GM19395 (cell line): ENCODE results near the gene ERCC1.
"Not testable (repeated sequence)": the region's sequence is repeated elsewhere in the genome, so short reads cannot be mapped to it uniquely, and the experiment has no call there.

ENCODE experiments used
- ATAC-seq: cut with Tn5 transposase; IDR thresholded peaks from one replicate; pipeline ENCODE4 v1.9.1; 2021; ENCODE audit warnings: mild to moderate bottlenecking, moderate library complexity; ENCODE audit not compliant: unreplicated experiment

The ERCC1 gene

GRCh38 chr19:45455707-45456499 lies 32.2 kb upstream of the ERCC1 start:
- ATAC-seq: no peak

GRCh38 chr19:45451850-45452387 lies 28.2 kb upstream of the ERCC1 start:
- no peak for ATAC-seq

GRCh38 chr19:45451131-45451849 lies 27.6 kb upstream of the ERCC1 start:
- ATAC-seq: peak; percentile 20

GRCh38 chr19:45450012-45450333 lies 26.3 kb upstream of the ERCC1 start:
- ATAC-seq: peak; percentile 20

- no peak for ATAC-seq
Measured at GRCh38 chr19:45448887-45449299, 25.2 kb upstream of the ERCC1 start.

- ATAC-seq: no peak
Measured at GRCh38 chr19:45448425-45448756, 24.7 kb upstream of the ERCC1 start.

- ATAC-seq: no peak
Measured at GRCh38 chr19:45446944-45447343, 23.2 kb upstream of the ERCC1 start.

- no peak for ATAC-seq
Measured at GRCh38 chr19:45446295-45446694, 22.6 kb upstream of the ERCC1 start.

- no peak for ATAC-seq
Measured at GRCh38 chr19:45445139-45445538, 21.4 kb upstream of the ERCC1 start.

- ATAC-seq: no peak
Measured at GRCh38 chr19:45444318-45445041, 20.8 kb upstream of the ERCC1 start.

- ATAC-seq: no peak
Measured at GRCh38 chr19:45443462-45444317, 20.0 kb upstream of the ERCC1 start.

GRCh38 chr19:45442778-45443461 lies 19.2 kb upstream of the ERCC1 start:
- no peak for ATAC-seq

GRCh38 chr19:45442408-45442777 lies 18.7 kb upstream of the ERCC1 start:
- ATAC-seq: no peak

- ATAC-seq: no peak
Measured at GRCh38 chr19:45440873-45441654, 17.3 kb upstream of the ERCC1 start.

- ATAC-seq: no peak
Measured at GRCh38 chr19:45440259-45440638, 16.5 kb upstream of the ERCC1 start.

- ATAC-seq: peak; percentile 55
Measured at GRCh38 chr19:45439569-45440258, 16.0 kb upstream of the ERCC1 start.

- ATAC-seq: no peak
Measured at GRCh38 chr19:45439190-45439568, 15.5 kb upstream of the ERCC1 start.

GRCh38 chr19:45437328-45437727 lies 13.6 kb upstream of the ERCC1 start:
- ATAC-seq: no peak

- not testable (repeated sequence) for ATAC-seq
Measured at GRCh38 chr19:45432543-45432942, 8.8 kb upstream of the ERCC1 start.
